ENCODE results near the gene NAA80. TPM values are rescaled to one million over a fixed set of nuclear protein-coding genes. Genes with fewer than 3 reads are reported as not detected.
"Not testable (repeated sequence)": the region's sequence is repeated elsewhere in the genome, so short reads cannot be mapped to it uniquely, and the experiment has no call there.

Gene NAA80
- total RNA-seq, 1 donor from 2014 or later: 3.6 TPM

- DNase-seq (ENCODE audit: low read depth in 2 of 2): peak in 1 of 2 donors; percentile 85
Observed at GRCh38 chr3:50316657-50317242, 17.5 kb upstream of the NAA80 start.

GRCh38 chr3:50314816-50315215, 15.6 kb upstream of the NAA80 start:
- no peak for DNase-seq (ENCODE audit: low read depth in 2 of 2)

GRCh38 chr3:50314342-50314741, 15.1 kb upstream of the NAA80 start:
- no peak for DNase-seq (ENCODE audit: low read depth in 2 of 2)

- not testable (repeated sequence) for DNase-seq (ENCODE audit: low read depth in 2 of 2)
Observed at GRCh38 chr3:50312041-50312440, 12.8 kb upstream of the NAA80 start.

GRCh38 chr3:50304601-50305000, 5.4 kb upstream of the NAA80 start:
- no peak for DNase-seq (ENCODE audit: low read depth in 2 of 2)

GRCh38 chr3:50303013-50303815, 4.0 kb upstream of the NAA80 start, which contains the start of gene HYAL1:
TSS of gene HYAL1 (minus strand) at chr3:50303574. CDS start at chr3:50302956, 618 bp downstream.
- DNase-seq (ENCODE audit: low read depth in 2 of 2): peak; percentile 41 to 71

GRCh38 chr3:50302095-50303012, 3.1 kb upstream of the NAA80 start:
- DNase-seq (ENCODE audit: low read depth in 2 of 2): no peak

- no peak for DNase-seq (ENCODE audit: low read depth in 2 of 2)
Observed at GRCh38 chr3:50300681-50301254, 1.6 kb upstream of the NAA80 start.

GRCh38 chr3:50299929-50300680, 900 bp upstream of the NAA80 start:
- peak; percentile 48 to 73 for DNase-seq (ENCODE audit: low read depth in 2 of 2)

- no peak for DNase-seq (ENCODE audit: low read depth in 2 of 2)
Observed at GRCh38 chr3:50299638-50299928, 378 bp upstream of the NAA80 start.

- no peak for DNase-seq (ENCODE audit: low read depth in 2 of 2)
Observed at GRCh38 chr3:50297896-50298725, 1.1 kb downstream of the NAA80 start.

- no peak for DNase-seq (ENCODE audit: low read depth in 2 of 2)
Observed at GRCh38 chr3:50297384-50297775, 1.8 kb downstream of the NAA80 start.

- DNase-seq (ENCODE audit: low read depth in 2 of 2): no peak
Observed at GRCh38 chr3:50296721-50297383, 2.4 kb downstream of the NAA80 start.

GRCh38 chr3:50295553-50296431, 3.4 kb downstream of the NAA80 start:
- DNase-seq (ENCODE audit: low read depth in 2 of 2): no peak

- no peak for DNase-seq (ENCODE audit: low read depth in 2 of 2)
Observed at GRCh38 chr3:50294492-50295403, 4.5 kb downstream of the NAA80 start.

- no peak for DNase-seq (ENCODE audit: low read depth in 2 of 2)
Observed at GRCh38 chr3:50294089-50294488, 5.1 kb downstream of the NAA80 start.

- DNase-seq (ENCODE audit: low read depth in 2 of 2): no peak
Observed at GRCh38 chr3:50293079-50293801, 6.0 kb downstream of the NAA80 start.
